Thyroid gland (tissue), 4 donors: ENCODE results near the gene AGBL3. TPM values are rescaled to one million over a fixed set of nuclear protein-coding genes. Genes with fewer than 3 reads are reported as not detected.

Source experiments
- DNase-seq, 2 donors: peaks; one replicate each; pipeline ENCODE4 v3.0.0-alpha.2; 2019
- H3K27ac ChIP-seq, 3 donors: fragments of 200-600 bp; sonication (generic); 1 replicate in 2 of 3; 2 replicates in 1 of 3; pipeline ENCODE4 v1.5.1; 2016 to 2019; ENCODE audit warnings: mild to moderate bottlenecking in 1 of 3, moderate library complexity in 1 of 3
- H3K27me3 ChIP-seq: fragments of 200-600 bp; sonication (generic); one replicate; pipeline ENCODE4 v1.5.1; 2019
- H3K36me3 ChIP-seq, 2 donors: fragments of 200-600 bp; sonication (generic); one replicate each; pipeline ENCODE4 v1.5.1; 2016 to 2019
- H3K4me1 ChIP-seq, 2 donors: fragments of 200-600 bp; sonication (generic); one replicate each; pipeline ENCODE4 v1.5.1; 2017 to 2019
- H3K4me3 ChIP-seq, 3 donors: fragments of 200-600 bp; sonication (generic); replicated peaks in 1 of 3; 1 replicate in 2 of 3; 2 replicates in 1 of 3; pipeline ENCODE4 v1.5.1; 2016; ENCODE audit warnings: mild to moderate bottlenecking in 1 of 3
- H3K9me3 ChIP-seq: fragments of 200-600 bp; sonication (generic); one replicate; pipeline ENCODE4 v1.5.1; 2017
- POLR2A ChIP-seq, 2 donors: fragments of 450-650 bp; IDR thresholded peaks; one replicate each; pipeline ENCODE4 v1.6.1; 2017; ENCODE audit warnings: antibody characterized with exemption in 2 of 2, mild to moderate bottlenecking in 2 of 2, moderate library complexity in 1 of 2
- WGBS, 2 donors: methylation state at CpG; one replicate each; pipeline ENCODE4 v1.1.5; 2017; 5-methylcytosine and 5-hydroxymethylcytosine counted together
- intact Hi-C: fragments of 100-400 bp; cut with DNase I; formaldehyde crosslinking; loops from one replicate; pipeline ENCODE4 v1.15.1; 2023
- total RNA-seq, 4 donors: library from RNA; depleted of rRNA; stranded (reverse); fragments of >200 nt; gene quantifications; one replicate each; pipeline ENCODE4 v1.2.3, GENCODE V29; 2016
- TF ChIP-seq, protein P1 (sequence below), 6 experiments: fragments of 200-600 bp in 3 of 6; fragments of 450-650 bp in 3 of 6; sonication (generic) in 3 of 6; IDR thresholded peaks; one replicate each; pipeline ENCODE4 v1.5.1; 2016 to 2019; ENCODE audit warnings: antibody characterized with exemption in 6 of 6, mild to moderate bottlenecking in 2 of 6, inconsistent platforms in 1 of 6, moderate library complexity in 1 of 6

AGBL3 gene
- total RNA-seq, 4 donors from 2014 or later, result 3.6 to 5.0 (median 4.1) TPM

DNA sequence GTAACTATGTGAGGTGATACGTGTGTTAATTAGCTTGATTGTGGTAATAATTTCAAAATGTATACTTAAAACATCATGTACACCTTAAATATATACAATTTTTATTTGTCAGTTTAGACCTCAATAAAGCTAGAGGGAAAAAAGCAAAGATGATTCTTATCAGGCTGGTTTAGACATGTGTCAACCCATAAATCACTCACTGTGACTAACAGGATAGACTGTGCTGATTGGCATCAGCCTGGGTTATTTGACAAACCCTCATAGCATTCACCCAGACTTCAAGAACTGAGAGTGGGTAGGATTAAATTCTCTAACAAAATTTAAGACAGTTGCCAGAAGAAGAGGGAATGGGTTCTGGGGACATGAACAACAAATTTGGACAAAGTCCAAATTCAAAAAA is 87.8 kb downstream of the AGBL3 start:
- WGBS, 2 donors, result 96 to 98% methylated on average over 1 of the region's 1 CpG
- TF ChIP-seq, protein P1, sequence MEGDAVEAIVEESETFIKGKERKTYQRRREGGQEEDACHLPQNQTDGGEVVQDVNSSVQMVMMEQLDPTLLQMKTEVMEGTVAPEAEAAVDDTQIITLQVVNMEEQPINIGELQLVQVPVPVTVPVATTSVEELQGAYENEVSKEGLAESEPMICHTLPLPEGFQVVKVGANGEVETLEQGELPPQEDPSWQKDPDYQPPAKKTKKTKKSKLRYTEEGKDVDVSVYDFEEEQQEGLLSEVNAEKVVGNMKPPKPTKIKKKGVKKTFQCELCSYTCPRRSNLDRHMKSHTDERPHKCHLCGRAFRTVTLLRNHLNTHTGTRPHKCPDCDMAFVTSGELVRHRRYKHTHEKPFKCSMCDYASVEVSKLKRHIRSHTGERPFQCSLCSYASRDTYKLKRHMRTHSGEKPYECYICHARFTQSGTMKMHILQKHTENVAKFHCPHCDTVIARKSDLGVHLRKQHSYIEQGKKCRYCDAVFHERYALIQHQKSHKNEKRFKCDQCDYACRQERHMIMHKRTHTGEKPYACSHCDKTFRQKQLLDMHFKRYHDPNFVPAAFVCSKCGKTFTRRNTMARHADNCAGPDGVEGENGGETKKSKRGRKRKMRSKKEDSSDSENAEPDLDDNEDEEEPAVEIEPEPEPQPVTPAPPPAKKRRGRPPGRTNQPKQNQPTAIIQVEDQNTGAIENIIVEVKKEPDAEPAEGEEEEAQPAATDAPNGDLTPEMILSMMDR (IDR thresholded peaks at IDR 0.05), result no peak
- TF ChIP-seq POLR2A (IDR thresholded peaks at IDR 0.05), result no peak
- no peaks in the 10 kb centered on the region for H3K4me1 ChIP-seq
- no peak for DNase-seq
- H3K4me3 ChIP-seq, result no peak overlapping the region
- no peaks in the 10 kb centered on the region for H3K9me3 ChIP-seq
- no peaks in the 10 kb centered on the region for H3K36me3 ChIP-seq
- no peak overlapping the region for H3K27ac ChIP-seq
- H3K27me3 ChIP-seq, result no peaks in the 10 kb centered on the region
- intact Hi-C loops, result no loop called here

DNA sequence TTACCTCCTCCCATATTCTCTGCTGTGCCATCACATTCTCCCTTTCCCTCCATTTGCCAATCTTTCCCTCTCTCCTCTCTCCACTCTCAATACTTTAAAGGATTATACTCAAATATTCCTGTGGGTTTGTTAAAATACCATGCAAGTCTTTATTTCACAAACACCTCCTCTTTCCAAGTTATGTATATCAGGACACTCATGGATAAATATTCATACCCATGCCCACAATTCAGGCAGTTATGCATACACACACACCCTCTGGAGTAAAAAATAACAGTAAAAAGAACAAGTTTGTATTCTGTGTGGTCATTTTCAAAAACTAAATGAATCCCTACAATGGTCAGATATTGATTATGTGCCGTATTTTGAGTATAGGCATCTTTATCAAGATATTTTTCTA is 88.2 kb downstream of the AGBL3 start:
- no peaks in the 10 kb centered on the region for H3K4me1 ChIP-seq
- DNase-seq, result no peak
- H3K36me3 ChIP-seq, result no peaks in the 10 kb centered on the region
- no peak overlapping the region for H3K4me3 ChIP-seq
- H3K9me3 ChIP-seq, result no peaks in the 10 kb centered on the region
- intact Hi-C loops, result no loop called here
- 57 to 96% methylated on average over 1 of the region's 1 CpG for WGBS, 2 donors
- TF ChIP-seq, protein P1 (IDR thresholded peaks at IDR 0.05), result no peak
- TF ChIP-seq POLR2A (IDR thresholded peaks at IDR 0.05), result no peak
- no peaks in the 10 kb centered on the region for H3K27me3 ChIP-seq
- no peak overlapping the region for H3K27ac ChIP-seq

DNA sequence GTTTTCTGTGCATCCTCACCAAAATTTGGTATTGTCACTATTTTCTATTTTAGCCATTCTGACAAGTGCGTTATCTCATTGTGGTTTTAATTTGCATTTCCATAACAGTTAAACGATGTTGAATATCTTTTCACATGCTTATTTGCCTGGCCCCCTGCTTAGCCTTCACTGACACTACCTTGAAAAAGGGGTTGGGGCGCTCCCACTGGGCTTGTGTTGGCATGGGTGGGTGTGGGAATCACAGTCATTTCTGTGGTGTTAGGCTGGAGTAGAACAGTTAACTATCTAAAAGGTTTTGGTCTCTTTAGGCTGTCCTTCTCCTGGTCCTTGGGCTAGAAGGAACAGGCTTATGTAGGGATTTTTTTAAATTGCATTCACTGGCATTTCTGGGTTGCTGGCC is 89.4 kb downstream of the AGBL3 start:
- Histone ChIP-seq H3K9me3 (no peaks in the 10 kb centered on the region), H3K27ac (no peak overlapping the region), H3K27me3 (no peaks in the 10 kb centered on the region), H3K4me1 (no peaks in the 10 kb centered on the region), H3K4me3 (no peak overlapping the region), H3K36me3 (no peaks in the 10 kb centered on the region)
- intact Hi-C loops, result no loop called here
- no peak for TF ChIP-seq POLR2A (IDR thresholded peaks at IDR 0.05)
- TF ChIP-seq, protein P1 (IDR thresholded peaks at IDR 0.05), result no peak
- WGBS, 2 donors, result 72 to 85% methylated on average over 3 of the region's 3 CpGs
- DNase-seq, result no peak

DNA sequence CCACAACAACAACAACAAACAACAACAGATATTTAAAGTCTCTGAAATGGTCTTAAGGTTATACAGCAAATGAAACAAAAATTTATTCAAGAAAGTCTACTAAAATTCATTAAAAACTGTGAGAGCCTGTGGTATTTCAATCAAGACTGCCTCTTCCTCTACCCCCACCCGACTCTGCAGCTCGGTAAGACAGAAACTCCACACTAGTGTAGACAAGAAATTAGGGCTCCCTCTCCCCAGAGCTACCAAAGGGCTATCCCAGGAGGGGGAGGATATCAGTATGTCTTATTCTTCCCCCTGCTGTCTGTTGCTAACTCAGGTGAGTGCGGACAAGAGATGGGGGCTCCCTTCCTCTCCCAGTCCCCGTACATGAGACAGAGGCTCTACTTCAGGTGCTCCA is 90.6 kb downstream of the AGBL3 start:
- Histone ChIP-seq H3K4me1 (no peaks in the 10 kb centered on the region), H3K4me3 (no peak overlapping the region), H3K27ac (no peak overlapping the region), H3K9me3 (no peaks in the 10 kb centered on the region), H3K27me3 (no peaks in the 10 kb centered on the region), H3K36me3 (no peaks in the 10 kb centered on the region)
- intact Hi-C loops, result no loop called here
- DNase-seq, result no peak
- WGBS, 2 donors, result 87 to 91% methylated on average over 4 of the region's 4 CpGs
- no peak for TF ChIP-seq POLR2A (IDR thresholded peaks at IDR 0.05)
- TF ChIP-seq, protein P1 (IDR thresholded peaks at IDR 0.05), result no peak

DNA sequence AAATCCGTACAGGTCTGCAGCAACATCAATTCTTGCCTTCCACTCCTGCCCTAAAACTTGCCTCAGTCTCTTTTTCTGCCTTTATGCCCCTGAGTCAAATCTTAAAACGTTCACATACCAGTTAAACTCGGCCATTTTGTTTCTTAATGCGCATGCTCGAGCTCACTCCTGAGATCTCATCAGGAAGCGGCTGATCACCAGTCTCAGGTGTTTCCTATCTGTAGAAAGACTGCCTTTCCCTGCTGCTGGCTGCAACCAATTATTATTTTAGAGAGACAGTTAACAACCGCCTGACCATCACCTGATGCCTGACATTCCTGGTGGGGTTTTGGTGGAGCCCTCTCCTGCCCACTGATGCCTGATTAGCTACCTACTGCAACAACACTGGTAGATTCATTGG is 91.3 kb downstream of the AGBL3 start:
- intact Hi-C loops, result no loop called here
- Histone ChIP-seq H3K36me3 (no peaks in the 10 kb centered on the region), H3K4me1 (no peaks in the 10 kb centered on the region), H3K9me3 (no peaks in the 10 kb centered on the region), H3K27ac (no peak overlapping the region), H3K4me3 (no peak overlapping the region), H3K27me3 (no peaks in the 10 kb centered on the region)
- DNase-seq, result no peak
- 79 to 80% methylated on average over 7 of the region's 7 CpGs for WGBS, 2 donors
- TF ChIP-seq POLR2A (IDR thresholded peaks at IDR 0.05), result no peak
- TF ChIP-seq, protein P1 (IDR thresholded peaks at IDR 0.05), result no peak
